Neural progenitor cell (in vitro differentiated cells): ENCODE data around the gene IQCM. TPM values are rescaled to one million over a fixed set of nuclear protein-coding genes. Genes with fewer than 3 reads are reported as not detected.

ENCODE experiments used
- DNase-seq: peaks from one replicate; pipeline ENCODE4 v3.0.0-alpha.2; 2016; ENCODE audit warnings: low spot score
- H2AFZ ChIP-seq: fragments of 200-600 bp; sonication (generic); replicated peaks from 2 replicates; pipeline ENCODE4 v1.6.1; 2016; ENCODE audit warnings: antibody characterized with exemption
- H3F3A ChIP-seq: fragments of 200-600 bp; sonication (generic); 2 replicates; pipeline ENCODE4 v1.6.1; 2016; ENCODE audit warnings: antibody characterized with exemption, low read depth
- H3K27ac ChIP-seq: fragments of 200-600 bp; sonication (generic); 2 replicates; pipeline ENCODE4 v1.5.1; 2016; ENCODE audit warnings: mild to moderate bottlenecking
- H3K27me3 ChIP-seq: fragments of 200-600 bp; sonication (generic); 2 replicates; pipeline ENCODE4 v1.6.1; 2016; ENCODE audit warnings: mild to moderate bottlenecking, moderate library complexity
- H3K36me3 ChIP-seq: fragments of 200-600 bp; sonication (generic); 2 replicates; pipeline ENCODE4 v1.5.1; 2016
- H3K4me1 ChIP-seq: fragments of 200-600 bp; sonication (generic); 2 replicates; pipeline ENCODE4 v1.6.1; 2016; ENCODE audit warnings: mixed run types
- H3K4me2 ChIP-seq: fragments of 200-600 bp; sonication (generic); 2 replicates; pipeline ENCODE4 v1.6.1; 2016
- H3K4me3 ChIP-seq: fragments of 200-600 bp; sonication (generic); 2 replicates; pipeline ENCODE4 v1.5.1; 2016
- H3K79me2 ChIP-seq: fragments of 200-600 bp; sonication (generic); 2 replicates; pipeline ENCODE4 v1.6.1; 2016; ENCODE audit warnings: low read depth
- H3K9ac ChIP-seq: fragments of 200-600 bp; sonication (generic); 2 replicates; pipeline ENCODE4 v1.6.1; 2016
- H3K9me3 ChIP-seq: fragments of 200-600 bp; sonication (generic); 2 replicates; pipeline ENCODE4 v1.5.1; 2016; ENCODE audit warnings: low read depth
- H4K20me1 ChIP-seq: fragments of 200-600 bp; sonication (generic); 2 replicates; pipeline ENCODE4 v1.6.1; 2016; ENCODE audit warnings: low read depth
- H3K27ac Mint-ChIP-seq: 3 replicates; pipeline ENCODE4 v1.8.0; 2021; ENCODE audit warnings: mixed read lengths
- H3K27me3 Mint-ChIP-seq: 2 replicates; pipeline ENCODE4 v1.8.0; 2022; ENCODE audit warnings: low read depth, mild to moderate bottlenecking, inconsistent platforms, moderate library complexity, mixed read lengths; ENCODE audit not compliant: insufficient read depth
- H3K36me3 Mint-ChIP-seq: 3 replicates; pipeline ENCODE4 v1.8.0; 2021; ENCODE audit warnings: mixed read lengths
- H3K4me1 Mint-ChIP-seq: 3 replicates; pipeline ENCODE4 v1.8.0; 2021; ENCODE audit warnings: mixed read lengths
- H3K4me3 Mint-ChIP-seq: 3 replicates; pipeline ENCODE4 v1.8.0; 2021; ENCODE audit warnings: mild to moderate bottlenecking, moderate library complexity, mixed read lengths
- H3K9me3 Mint-ChIP-seq: 3 replicates; pipeline ENCODE4 v1.8.0; 2020; ENCODE audit warnings: mixed read lengths
- EZH2 ChIP-seq: fragments of 200-600 bp; sonication (generic); IDR thresholded peaks from 2 replicates; pipeline ENCODE4 v1.6.1; 2017; ENCODE audit warnings: antibody characterized with exemption, mild to moderate bottlenecking, moderate library complexity
- EZH2phosphoT487 ChIP-seq: fragments of 200-600 bp; sonication (generic); IDR thresholded peaks from 2 replicates; pipeline ENCODE4 v1.6.1; 2017; ENCODE audit warnings: antibody characterized with exemption
- total RNA-seq: library from RNA; depleted of rRNA; stranded (reverse); fragments of >200 nt; gene quantifications from 2 replicates; pipeline ENCODE4 v1.2.3, GENCODE V29; 2015; ENCODE audit warnings: low replicate concordance
- TF ChIP-seq, protein P1 (sequence below): fragments of 200-600 bp; sonication (generic); IDR thresholded peaks from 2 replicates; pipeline ENCODE4 v1.5.1; 2017; ENCODE audit warnings: antibody characterized with exemption, mild to moderate bottlenecking

Gene IQCM
- total RNA-seq, 1 donor from 2014 or later: 0.26 TPM

DNA sequence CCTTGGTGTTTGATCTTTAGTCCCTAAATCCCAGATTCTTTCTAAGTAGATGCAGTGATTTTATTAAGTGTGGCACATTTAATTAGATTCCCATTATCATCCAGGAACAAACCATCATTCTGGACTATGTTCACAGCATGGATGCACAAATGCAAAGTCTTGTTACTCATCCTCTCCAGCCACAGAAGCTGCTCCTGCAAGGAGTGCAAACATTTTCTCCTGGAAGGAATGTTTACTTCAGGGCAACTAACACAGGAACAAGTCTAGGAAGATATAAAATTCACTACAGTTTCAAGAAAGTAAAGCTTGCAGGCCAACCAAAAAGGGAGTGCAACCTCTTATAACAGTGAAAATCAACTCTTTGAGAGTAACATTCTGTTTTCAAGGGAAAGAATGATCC lies 106.0 kb downstream of the IQCM start:
- H3K36me3 ChIP-seq: no peaks in the 10 kb centered on the region
- no peaks in the 10 kb centered on the region for H3K9me3 ChIP-seq
- H3K4me3 Mint-ChIP-seq: no peak overlapping the region
- H3K27ac Mint-ChIP-seq: no peak overlapping the region
- H3K4me2 ChIP-seq: no peak overlapping the region
- no peaks in the 10 kb centered on the region for H3K79me2 ChIP-seq
- no peaks in the 10 kb centered on the region for H3F3A ChIP-seq
- no peaks in the 10 kb centered on the region for H3K27me3 Mint-ChIP-seq
- H3K36me3 Mint-ChIP-seq: no peaks in the 10 kb centered on the region
- H3K4me1 Mint-ChIP-seq: no peaks in the 10 kb centered on the region
- no peaks in the 10 kb centered on the region for H3K9me3 Mint-ChIP-seq
- no peak overlapping the region for H2AFZ ChIP-seq
- H3K4me1 ChIP-seq: no peaks in the 10 kb centered on the region
- no peak overlapping the region for H3K9ac ChIP-seq
- no peak overlapping the region for H3K27ac ChIP-seq
- DNase-seq: no peak
- no peaks in the 10 kb centered on the region for H4K20me1 ChIP-seq
- TF ChIP-seq EZH2: no peak
- TF ChIP-seq, protein P1, sequence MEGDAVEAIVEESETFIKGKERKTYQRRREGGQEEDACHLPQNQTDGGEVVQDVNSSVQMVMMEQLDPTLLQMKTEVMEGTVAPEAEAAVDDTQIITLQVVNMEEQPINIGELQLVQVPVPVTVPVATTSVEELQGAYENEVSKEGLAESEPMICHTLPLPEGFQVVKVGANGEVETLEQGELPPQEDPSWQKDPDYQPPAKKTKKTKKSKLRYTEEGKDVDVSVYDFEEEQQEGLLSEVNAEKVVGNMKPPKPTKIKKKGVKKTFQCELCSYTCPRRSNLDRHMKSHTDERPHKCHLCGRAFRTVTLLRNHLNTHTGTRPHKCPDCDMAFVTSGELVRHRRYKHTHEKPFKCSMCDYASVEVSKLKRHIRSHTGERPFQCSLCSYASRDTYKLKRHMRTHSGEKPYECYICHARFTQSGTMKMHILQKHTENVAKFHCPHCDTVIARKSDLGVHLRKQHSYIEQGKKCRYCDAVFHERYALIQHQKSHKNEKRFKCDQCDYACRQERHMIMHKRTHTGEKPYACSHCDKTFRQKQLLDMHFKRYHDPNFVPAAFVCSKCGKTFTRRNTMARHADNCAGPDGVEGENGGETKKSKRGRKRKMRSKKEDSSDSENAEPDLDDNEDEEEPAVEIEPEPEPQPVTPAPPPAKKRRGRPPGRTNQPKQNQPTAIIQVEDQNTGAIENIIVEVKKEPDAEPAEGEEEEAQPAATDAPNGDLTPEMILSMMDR: no peak
- TF ChIP-seq EZH2phosphoT487: no peak
- H3K4me3 ChIP-seq: no peak overlapping the region
- H3K27me3 ChIP-seq: no peaks in the 10 kb centered on the region

DNA sequence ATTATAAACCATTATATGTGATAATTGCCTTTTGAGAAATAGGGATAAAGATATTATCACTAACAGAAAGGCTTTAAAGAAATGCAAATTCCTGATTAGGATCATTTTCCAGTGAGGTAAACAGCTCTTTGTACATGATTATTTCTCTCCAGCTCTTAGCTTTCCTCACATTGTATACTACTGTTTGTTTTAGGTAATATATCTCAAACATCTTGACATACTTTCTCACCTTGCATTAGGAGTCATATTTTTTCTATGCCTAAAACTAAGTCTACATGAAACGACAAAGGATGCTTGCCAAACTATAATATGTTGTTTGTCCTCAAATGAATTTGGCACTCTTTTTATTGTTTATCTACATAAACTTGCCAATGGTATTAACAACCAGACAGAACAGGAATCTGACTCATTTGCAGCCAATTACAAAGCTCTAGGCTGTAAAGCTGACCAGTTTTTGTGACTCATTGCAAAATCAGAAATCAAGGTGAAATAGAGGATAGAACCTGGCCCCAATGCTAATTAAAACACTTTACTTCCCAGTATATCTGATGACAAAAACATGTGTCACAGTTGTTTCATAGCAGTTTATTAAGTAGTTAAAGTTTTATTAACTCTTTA lies 107.0 kb downstream of the IQCM start:
- no peaks in the 10 kb centered on the region for H3K4me1 Mint-ChIP-seq
- Histone ChIP-seq H3K27ac (no peak overlapping the region), H2AFZ (no peak overlapping the region), H3F3A (no peaks in the 10 kb centered on the region), H3K36me3 (no peaks in the 10 kb centered on the region), H3K9ac (no peak overlapping the region), H4K20me1 (no peaks in the 10 kb centered on the region), H3K4me1 (no peaks in the 10 kb centered on the region), H3K4me2 (no peak overlapping the region), H3K9me3 (no peaks in the 10 kb centered on the region), H3K79me2 (no peaks in the 10 kb centered on the region), H3K4me3 (no peak overlapping the region), H3K27me3 (no peaks in the 10 kb centered on the region)
- H3K36me3 Mint-ChIP-seq: no peaks in the 10 kb centered on the region
- no peak overlapping the region for H3K27ac Mint-ChIP-seq
- no peak for TF ChIP-seq EZH2
- TF ChIP-seq, protein P1: no peak
- no peak for TF ChIP-seq EZH2phosphoT487
- H3K9me3 Mint-ChIP-seq: no peaks in the 10 kb centered on the region
- H3K4me3 Mint-ChIP-seq: no peak overlapping the region
- DNase-seq: no peak
- H3K27me3 Mint-ChIP-seq: no peaks in the 10 kb centered on the region

DNA sequence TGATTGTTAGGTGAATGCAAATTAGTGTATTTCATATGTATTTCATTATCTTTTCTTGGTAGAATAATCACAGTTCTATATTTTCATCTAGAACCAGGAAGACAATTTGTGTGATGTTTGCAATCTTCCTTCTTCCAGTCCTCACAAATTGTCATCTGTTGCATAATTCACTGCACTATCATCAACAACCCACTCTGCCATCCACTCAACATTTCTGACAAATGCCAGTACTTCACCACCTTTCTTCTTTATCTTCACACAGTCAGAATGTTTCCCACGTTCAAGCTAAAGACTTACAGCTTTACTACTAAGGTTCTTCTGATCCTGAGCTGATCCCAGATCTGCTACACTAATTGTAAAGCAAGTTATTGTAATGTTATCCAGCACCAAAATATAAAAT lies 107.8 kb downstream of the IQCM start:
- TF ChIP-seq, protein P1: no peak
- no peak for TF ChIP-seq EZH2phosphoT487
- H3K27ac Mint-ChIP-seq: no peak overlapping the region
- H3K4me3 ChIP-seq: no peak overlapping the region

More for the DNA sequence above, 107.8 kb downstream of the IQCM start:
- Mint-ChIP-seq H3K27me3 (no peaks in the 10 kb centered on the region), H3K4me1 (no peaks in the 10 kb centered on the region), H3K9me3 (no peaks in the 10 kb centered on the region), H3K4me3 (no peak overlapping the region), H3K36me3 (no peaks in the 10 kb centered on the region)
- Histone ChIP-seq H3F3A (no peaks in the 10 kb centered on the region), H3K27ac (no peak overlapping the region), H3K9me3 (no peaks in the 10 kb centered on the region), H3K4me2 (no peak overlapping the region), H4K20me1 (no peaks in the 10 kb centered on the region), H3K4me1 (no peaks in the 10 kb centered on the region), H3K36me3 (no peaks in the 10 kb centered on the region), H3K79me2 (no peaks in the 10 kb centered on the region), H3K9ac (no peak overlapping the region), H2AFZ (no peak overlapping the region), H3K27me3 (no peaks in the 10 kb centered on the region)
- DNase-seq: no peak
